NOMO-1 (cell line): ENCODE measurements around the gene SRGAP2C.
"Not testable (repeated sequence)": the region's sequence is repeated elsewhere in the genome, so short reads cannot be mapped to it uniquely, and the experiment has no call there.

Source experiments
- DNase-seq, 2 experiments: peaks; one replicate each; lab custom pipeline; 2025; ENCODE audit not compliant: unreplicated experiment in 2 of 2; lab: John Stamatoyannopoulos, UW

The SRGAP2C gene

DNA sequence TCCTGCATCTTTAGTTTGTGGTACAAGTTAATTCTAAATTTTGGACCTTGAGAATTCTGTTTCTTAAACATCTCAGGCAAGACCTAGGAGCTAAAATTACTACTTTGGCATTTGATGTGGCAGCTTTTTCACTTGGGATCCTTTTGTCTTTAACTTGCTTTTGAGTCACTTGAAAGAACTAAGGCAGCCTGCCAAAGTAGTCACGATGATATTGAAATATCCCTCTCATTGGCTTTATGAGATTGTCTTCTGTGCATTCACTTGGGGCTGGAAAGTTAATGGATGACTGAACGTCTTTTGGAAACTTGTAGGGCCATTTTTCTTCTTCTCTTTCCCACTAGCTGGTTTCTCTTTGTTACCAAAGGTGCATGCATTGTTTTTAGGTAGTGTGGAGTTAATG is 90.7 kb downstream of the SRGAP2C start:
- DNase-seq = not testable (repeated sequence)

DNA sequence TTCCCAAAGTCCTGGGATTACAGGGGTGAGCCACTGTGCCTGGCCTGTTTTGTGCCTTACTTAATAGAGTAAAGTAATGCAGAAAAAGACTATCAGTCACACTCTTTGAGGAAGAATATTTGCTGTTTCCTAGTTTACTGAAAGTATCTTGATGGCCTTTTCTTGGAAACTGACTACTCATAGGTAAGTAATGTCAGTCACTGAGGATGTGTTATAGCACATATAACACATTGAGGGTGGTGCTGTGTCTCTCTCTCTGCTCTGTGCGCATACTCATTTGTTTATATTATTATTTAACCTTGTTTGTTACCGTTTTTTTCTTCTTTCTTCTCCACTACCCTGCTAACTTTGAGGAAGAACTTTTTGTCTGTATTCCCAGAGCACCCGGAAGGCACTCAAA is 93.4 kb downstream of the SRGAP2C start:
- DNase-seq = not testable (repeated sequence)

DNA sequence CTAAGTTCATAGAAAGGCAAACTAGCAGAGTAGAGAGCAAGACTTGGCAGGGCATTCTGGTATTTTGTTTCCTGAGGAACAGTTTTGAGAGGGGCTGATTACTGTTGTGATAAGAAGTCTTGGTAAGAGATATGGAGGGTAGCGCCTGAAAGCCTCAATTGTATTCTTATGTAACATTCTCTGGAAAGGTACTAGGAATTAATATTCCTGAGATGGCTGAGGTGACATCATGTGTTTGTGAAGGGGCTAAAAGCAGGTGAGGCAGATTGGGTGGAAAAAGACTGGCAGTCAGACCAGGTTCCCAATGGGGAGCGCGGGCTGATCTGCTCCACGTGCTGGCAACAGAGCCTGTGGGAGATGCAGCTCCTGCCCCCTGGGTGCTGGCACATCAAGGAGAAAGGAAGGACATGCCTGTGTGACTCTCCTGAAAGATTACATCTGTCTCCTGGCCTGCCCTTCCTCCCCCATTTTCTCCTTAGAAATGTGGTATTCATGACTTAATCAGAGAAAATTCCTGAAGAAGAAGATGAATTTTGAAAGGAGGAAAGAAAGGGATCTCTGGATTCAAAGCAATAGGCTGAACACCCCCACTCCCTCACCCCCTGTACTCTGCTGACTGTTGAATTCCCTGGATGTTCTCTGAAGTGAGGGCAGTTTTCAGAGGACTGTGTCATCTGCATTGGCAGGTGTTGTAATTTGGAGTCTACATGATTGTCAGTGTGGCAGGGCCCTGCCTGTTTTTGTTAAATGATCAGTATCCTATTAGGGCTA is 94.2 kb downstream of the SRGAP2C start:
- DNase-seq = not testable (repeated sequence)

DNA sequence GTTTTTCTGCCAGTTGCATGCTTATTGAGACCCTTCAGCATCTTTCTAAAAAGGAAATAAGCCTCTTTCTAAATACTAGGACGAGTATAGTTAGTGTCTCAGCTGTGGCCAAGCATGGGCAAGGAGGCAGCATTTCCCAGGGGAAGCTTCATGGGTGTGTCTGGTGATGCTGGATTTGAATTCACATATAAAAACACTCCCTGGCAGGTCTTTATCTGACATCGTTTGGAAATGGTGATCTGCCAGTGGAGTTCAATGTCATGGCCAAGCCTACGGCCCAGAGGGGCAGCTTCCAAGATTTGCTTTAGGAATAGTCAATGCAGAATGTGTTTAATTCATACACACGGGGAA is 94.7 kb downstream of the SRGAP2C start:
- DNase-seq = not testable (repeated sequence)

DNA sequence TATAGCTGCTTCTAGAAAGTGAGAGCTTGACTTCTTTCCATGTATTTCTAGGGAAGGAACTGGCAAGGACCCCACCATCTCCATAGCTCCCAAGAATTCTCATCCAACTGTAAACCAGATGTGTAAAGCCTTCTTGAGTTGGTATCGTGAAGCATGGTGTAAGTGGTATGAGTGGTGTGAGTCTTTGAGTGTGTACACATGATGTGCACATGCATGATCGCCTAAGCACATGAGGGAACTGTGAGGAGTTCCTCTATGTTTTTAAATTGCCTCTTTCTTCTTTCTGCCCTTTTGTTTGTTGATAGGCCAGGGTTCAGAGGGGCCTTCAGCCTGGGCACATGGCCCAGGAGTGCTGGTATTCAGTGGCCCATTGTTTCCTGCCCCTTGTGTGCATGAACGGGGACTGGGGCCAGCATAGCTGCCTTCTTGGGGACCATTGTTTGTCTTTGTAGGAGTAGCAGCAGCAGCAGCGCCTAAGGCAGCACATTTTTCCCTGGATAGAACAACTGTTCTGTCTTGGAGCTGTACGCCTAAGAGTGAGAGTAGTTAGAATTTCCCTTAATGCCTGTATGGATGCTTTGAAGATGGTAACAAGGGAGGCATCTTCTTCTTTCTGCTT is 96.0 kb downstream of the SRGAP2C start:
- not testable (repeated sequence) for DNase-seq

DNA sequence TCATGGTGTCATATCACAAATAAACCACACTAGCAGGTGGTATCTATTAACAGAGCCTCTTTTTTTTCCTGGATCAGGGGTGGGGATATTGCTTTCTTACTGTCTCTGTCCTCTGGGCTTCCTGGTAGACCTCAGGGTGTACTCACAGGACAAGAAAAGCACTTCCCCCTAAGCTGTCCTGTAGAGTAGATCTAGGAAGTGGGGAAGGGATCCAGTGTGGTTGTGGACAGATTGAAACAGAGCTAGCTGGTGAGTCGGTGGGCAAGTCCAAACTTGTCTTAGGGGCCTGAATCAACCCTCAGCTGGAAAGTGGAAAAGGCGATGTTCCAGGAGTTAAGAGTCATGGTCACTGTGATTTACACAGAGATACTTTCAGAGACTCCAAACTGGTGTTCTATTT is 96.7 kb downstream of the SRGAP2C start:
- not testable (repeated sequence) for DNase-seq

DNA sequence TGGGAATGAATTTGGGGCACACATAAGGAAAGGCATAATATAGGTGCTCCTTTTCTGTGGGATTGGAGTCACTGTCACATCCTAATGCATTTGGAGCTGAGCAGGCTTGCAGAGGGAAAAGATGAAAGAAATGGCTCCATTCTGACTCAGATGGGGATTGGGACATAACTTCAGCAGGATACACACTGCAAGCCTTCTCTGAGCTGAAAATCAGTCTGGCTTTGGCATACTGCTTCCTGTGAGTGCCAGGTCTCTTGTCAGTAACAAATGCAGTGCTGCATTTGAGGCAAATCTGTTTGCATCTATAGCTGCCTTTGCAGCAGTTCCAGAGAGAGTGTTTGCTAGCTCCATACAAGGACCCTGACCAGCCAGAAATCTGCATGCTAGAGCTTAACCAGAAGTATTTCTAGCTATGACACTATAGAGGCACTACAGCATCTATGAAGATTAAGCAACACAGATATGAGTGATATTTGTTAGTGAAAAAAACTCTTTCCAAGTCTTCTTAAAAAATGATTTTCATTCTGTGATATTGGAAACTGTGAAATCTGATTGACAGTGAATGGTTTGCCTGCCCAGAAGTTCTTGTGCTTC is 98.9 kb downstream of the SRGAP2C start:
- DNase-seq = not testable (repeated sequence)

DNA sequence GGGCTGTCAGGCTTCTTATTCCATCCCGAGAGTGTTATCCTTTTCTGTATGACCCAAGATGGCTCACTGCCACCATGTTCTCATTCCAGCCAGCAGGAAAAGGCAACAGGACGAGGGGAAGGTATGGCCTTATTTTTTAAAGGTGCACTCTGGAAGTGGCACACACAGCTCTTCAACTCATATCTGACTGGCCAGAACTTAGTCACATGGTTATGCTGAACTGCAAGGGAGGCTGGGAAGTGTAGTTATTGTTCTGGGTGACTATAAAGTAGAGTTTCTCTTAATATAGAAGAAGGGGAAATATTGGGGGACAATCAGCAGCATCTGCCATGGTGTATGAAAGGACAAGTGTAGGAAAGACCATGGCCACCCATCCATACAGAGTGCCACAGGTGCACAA is 107.8 kb downstream of the SRGAP2C start:
- DNase-seq = not testable (repeated sequence)

DNA sequence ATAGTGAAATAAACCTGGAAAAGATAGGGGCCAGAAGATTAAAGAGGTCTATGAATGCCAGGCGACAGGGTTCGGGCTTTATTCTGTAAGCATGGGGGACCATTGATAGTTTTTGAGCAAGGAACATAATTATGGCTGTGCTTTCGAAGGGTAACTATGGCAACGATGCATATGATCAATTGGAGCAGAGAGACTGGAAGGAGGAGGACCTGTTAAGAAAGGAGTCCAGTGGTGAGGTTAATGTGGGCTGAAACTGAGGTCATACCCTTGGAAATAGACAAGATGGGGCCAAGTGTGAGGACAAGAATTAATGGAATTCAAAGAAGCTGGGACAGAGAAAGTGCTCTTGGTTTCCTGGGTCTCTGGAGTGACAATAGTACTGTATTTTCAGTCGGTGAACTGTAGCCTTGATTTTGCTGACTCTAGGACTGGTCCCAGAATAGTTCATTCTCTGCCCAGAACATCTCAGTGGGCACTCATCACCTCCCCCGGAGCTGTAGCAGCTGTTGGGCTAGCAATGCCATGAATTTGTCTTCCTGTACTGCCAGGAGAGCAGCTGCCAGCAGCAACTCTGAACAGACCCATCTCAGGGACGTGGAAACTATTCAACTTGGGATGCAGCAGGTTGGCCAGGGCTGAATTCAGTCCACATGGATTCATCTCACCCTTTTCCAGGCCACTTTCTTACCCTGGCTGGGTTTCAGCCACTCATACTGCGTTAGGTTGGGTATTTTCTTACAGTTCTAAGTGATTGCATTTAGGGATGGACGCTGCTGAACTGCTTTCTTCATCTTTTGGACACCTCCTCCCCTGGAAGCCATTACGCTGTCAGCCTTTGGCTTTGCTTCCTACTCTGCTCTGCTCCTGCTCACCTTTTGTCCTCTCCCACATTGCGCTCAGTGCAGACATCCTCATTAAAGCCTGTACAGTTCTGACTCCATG is 108.8 kb downstream of the SRGAP2C start:
- not testable (repeated sequence) for DNase-seq

DNA sequence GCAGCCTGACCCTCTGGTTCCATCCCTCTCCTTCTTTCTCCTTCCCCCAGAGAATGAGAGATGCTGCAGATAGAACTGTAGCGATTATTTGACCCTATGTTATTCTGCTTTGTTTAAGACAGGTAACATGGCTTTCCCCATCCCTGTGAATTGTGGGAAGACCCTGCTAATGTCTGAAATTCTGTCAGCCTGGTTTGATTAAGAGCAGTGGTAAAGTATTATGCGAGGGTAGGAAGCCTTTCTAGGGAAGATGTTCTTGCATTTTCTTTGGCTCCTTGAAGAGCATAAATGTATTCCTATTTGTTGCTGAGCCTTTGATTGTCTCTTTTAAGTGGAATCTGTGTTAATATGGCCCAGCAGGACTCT is 109.4 kb downstream of the SRGAP2C start:
- DNase-seq = not testable (repeated sequence)

DNA sequence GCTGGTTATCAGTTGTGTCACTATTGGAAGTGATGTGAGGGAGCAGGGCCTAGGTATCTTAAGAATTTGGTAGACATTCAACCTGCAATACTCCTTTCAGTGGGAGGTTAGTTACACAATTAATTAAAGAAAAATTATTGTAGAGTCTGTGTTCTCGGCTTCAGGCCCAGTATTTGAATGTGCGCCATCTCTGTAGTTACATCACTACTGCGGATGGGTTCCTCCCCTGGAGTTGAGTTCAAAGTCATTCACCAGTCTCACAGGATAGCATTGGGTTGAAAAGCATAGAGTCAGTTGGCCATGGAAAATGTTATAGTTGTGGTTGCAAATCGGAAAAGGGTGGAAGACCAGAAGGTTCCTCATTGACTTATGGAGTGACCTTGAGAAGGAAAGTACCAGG is 111.8 kb downstream of the SRGAP2C start:
- not testable (repeated sequence) for DNase-seq

DNA sequence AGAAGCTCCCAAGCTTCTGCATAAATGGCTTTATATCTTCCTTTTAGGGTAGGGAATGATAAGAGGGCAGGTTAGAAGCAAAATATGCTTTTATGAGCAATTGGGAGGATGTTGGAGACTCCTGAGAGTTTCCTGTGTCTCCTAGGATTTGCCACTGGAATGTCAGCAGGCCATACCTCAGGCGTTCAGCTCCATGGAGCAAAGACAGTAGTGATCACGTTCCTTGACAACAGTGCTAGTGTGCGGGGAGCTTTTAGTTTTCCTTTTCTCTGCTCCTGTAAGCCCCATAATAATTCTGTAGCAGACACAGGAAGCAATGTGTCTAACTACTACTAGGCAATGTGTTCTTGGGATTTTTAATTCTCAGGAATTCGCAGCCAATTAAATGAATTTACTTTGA is 113.8 kb downstream of the SRGAP2C start:
- not testable (repeated sequence) for DNase-seq

DNA sequence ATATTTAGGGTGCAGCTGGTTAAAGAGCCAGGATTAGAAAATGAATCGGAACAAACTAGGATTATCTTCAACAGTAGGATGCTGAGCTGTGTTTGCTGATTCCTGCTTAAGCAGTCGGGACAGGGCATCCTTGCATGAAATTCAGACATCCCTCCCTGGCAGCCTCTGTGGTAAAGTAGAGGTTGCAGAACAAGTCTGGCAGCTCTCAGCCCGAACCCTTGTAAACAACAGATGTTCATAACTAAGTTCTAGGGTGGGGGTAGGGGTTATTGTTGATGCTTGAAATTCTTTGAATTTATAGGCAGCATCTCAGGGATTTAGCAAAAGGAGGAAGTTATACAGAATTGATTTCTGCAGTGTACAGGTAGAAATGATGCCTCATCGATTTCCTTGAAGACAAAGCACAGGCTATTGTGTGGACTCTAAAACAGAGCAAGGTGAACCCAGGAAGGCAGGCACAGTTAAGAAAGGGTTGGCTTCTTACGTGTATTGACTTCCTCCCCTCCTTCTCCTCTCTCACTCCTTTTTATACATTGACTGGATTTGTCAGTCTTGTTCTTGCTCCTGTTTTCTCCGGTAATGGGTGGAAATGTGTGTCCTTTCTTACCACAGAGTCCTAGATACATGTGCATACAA is 114.9 kb downstream of the SRGAP2C start:
- DNase-seq = not testable (repeated sequence)

DNA sequence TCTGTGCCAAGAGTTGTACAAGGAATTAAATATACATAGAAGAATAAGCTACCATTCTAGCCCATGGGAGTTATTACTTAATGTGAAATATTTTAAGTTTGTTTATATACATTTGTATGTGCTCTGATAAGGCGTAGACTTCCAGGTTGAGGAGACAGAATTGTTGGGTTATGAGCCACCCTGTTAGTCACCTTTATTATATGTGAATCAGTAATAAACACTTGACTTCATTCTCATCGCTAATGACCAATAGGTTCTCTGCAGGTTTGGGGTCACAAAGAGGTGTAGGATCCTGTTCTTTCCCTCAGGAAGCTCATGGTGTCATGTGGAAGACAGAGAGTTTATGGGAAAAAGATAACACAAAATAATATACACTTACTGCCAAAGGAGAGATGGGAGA is 117.1 kb downstream of the SRGAP2C start:
- DNase-seq = not testable (repeated sequence)

DNA sequence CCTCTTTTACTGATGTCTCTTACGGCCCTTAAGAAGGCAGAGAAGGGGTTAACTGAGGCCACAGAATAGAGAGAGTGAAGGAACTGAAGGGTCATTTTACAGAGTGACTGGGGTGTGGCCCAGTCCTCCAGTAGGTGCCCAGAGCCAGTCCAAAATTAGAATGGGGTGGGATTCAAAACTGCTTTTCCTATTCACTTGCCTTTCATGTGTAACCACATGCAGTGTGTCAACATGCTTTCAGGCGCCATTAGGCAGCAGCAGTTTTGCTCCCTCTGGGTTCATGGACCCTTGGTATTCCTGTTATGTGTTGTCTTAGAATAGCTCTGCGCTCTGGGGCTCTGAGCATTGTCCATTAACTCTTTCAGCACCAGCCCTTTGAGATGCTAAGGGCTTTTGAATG is 123.0 kb downstream of the SRGAP2C start:
- DNase-seq = not testable (repeated sequence)

DNA sequence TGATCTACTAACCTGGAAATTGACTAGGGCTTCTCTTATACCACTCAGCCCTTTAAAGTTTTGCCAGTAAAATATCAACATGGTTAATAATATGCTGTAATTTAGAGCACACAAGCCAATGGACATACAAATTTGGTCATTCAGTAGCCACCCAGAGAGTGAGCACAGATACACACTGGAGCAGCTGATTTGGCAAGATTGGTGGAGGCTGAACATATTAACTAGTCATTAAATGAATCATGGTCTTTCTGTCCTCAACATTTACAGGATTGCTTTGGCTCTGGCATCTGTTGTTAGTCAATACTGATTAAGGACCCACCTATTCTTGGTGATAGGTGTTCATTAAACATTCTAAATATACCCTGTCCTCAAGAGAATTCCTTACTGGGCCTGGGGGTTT is 130.7 kb downstream of the SRGAP2C start:
- not testable (repeated sequence) for DNase-seq

DNA sequence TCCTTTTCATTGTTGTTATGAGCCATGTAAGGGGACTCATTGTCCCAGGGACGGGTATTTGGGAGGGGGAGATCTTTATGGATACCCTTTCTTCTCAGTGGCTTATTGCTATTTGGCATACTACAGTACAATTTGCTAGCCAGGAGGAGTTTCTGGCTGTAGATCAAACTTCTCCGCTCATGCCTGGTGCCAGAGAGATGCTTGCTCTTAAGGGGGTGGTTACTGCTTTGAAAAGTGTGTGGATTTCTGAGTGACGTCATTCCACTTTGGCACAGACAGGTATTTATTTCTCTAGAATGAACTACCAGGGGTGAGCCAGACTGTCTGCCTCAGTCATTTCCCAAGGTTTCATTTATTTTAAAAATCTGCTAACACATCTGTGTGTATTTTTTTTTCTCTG is 131.3 kb downstream of the SRGAP2C start:
- not testable (repeated sequence) for DNase-seq

DNA sequence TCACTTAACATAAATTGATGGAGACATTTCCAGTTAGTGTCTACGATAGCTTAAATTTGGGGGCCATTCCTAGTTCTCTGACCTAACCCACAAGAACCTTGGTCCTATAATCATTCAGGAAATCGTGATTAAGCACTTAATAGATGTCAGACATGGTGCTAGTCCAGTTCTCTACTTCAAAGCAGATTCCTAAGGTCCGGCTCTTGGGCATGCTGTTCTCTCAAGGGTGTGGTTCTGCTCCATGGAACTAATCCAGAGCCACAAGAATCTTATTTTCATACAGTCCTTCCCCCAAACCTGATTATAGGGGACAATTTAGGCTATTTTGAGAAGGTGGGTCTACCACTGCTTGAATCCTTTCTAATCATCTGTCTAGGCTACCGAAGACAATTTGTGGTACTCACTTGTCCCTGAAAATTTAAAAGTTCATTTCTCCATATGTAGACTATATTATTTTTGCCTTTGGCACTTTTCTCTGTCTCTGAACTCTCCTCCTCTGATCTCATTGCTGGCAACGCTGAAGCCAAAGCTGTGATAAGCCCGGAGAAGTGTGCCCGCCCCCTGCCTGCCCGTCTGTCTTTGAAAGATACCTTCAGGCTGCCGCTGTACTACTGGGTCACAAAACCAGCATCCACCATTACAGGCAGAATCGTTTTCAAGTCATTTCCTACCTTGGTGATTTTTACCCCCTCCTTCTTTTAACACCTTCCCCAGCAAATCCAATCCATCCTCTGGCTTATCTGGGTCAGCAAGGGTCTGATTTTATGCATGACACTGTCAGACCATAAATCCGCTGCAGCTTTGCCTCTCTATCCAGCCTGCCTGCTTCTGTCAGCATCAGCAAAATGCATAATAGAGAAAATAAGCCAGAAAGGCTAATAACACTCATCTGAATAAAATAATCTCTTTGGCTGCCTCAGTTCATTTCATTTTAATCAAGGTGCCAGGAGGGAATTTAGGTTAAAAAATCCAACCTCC is 133.0 kb downstream of the SRGAP2C start:
- not testable (repeated sequence) for DNase-seq

DNA sequence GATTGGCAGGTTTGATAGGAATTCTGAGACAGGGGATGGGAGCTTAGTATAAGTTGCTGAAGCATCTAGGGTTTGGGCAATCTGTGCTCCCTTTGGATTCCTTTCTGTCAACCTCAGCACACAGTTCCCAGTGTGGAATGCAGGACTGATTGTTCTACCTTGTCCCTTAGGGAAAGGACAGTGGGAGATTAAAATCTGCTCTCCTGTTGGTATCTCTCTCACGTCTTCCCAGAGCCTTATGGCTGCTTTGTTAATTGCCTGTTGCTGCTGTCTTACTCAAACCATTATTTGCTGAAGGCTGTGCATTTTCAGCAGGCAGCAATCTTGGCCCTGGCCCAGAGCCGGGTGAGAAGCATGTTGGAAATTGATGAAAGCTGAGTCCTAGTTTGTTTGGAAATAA is 133.9 kb downstream of the SRGAP2C start:
- DNase-seq = not testable (repeated sequence)
